WTC11 (cell line): ENCODE data around the gene CIBAR2. TPM values are rescaled to one million over a fixed set of nuclear protein-coding genes. Genes with fewer than 3 reads are reported as not detected.
A peak's percentile ranks its signal among the peaks of the same experiment; 100 is the strongest.

Experiments
- ATAC-seq: fragments of 200-7000 bp; cut with Tn5 transposase; 2 replicates; pipeline ENCODE4 v1.10.0; 2021; ENCODE audit warnings: mild to moderate bottlenecking, moderate library complexity
- CTCF ChIA-PET: fragments of 300-600 bp; sonication (Branson Sonifier 250); formaldehyde crosslinking; loops from one replicate; lab custom pipeline; 2021; ENCODE audit warnings: antibody characterized with exemption; lab: Charles Lee
- POLR2A ChIA-PET: fragments of 350-600 bp; sonication (Branson Sonifier 250); formaldehyde crosslinking; loops from one replicate; lab custom pipeline; 2021; ENCODE audit warnings: antibody characterized with exemption; lab: Charles Lee
- DNase-seq: peaks from one replicate; pipeline ENCODE4 v3.0.0; 2021; ENCODE audit warnings: low spot score
- H3K27ac Mint-ChIP-seq: 2 replicates; pipeline ENCODE4 v1.8.0; 2021; ENCODE audit warnings: mixed read lengths
- H3K27me3 Mint-ChIP-seq: 2 replicates; pipeline ENCODE4 v1.8.0; 2021; ENCODE audit warnings: low read depth, mild to moderate bottlenecking, moderate library complexity, mixed read lengths
- H3K36me3 Mint-ChIP-seq: 2 replicates; pipeline ENCODE4 v1.8.0; 2021; ENCODE audit warnings: mixed read lengths
- H3K4me1 Mint-ChIP-seq: 2 replicates; pipeline ENCODE4 v1.8.0; 2022; ENCODE audit warnings: mixed read lengths
- H3K4me3 Mint-ChIP-seq: 2 replicates; pipeline ENCODE4 v1.8.0; 2021; ENCODE audit warnings: mild to moderate bottlenecking, moderate library complexity, mixed read lengths
- H3K9me3 Mint-ChIP-seq: 2 replicates; pipeline ENCODE4 v1.8.0; 2021; ENCODE audit warnings: mixed read lengths
- ATF2 ChIP-seq: sonication (generic); formaldehyde crosslinking; IDR thresholded peaks from 2 replicates; pipeline ENCODE4 v1.8.1; 2022; ENCODE audit warnings: low read depth, missing genetic modification reagents, borderline replicate concordance
- ATF3 ChIP-seq: sonication (generic); formaldehyde crosslinking; conservative IDR thresholded peaks from 2 replicates; pipeline ENCODE4 v1.8.1; 2022; ENCODE audit warnings: mild to moderate bottlenecking, missing genetic modification reagents
- EMX1 ChIP-seq: fragments of 250-450 bp; sonication (Bioruptor Pico); IDR thresholded peaks from 2 replicates; pipeline ENCODE4 v1.8.0; 2021; ENCODE audit warnings: mild to moderate bottlenecking
- ESRRA ChIP-seq: sonication (generic); formaldehyde crosslinking; IDR thresholded peaks from 2 replicates; pipeline ENCODE4 v1.8.1; 2022; ENCODE audit warnings: mild to moderate bottlenecking, missing genetic modification reagents, borderline replicate concordance
- GABPB1 ChIP-seq: sonication (generic); formaldehyde crosslinking; IDR thresholded peaks from 2 replicates; pipeline ENCODE4 v1.8.1; 2023; ENCODE audit warnings: mild to moderate bottlenecking, missing genetic modification reagents
- HMGA2 ChIP-seq: fragments of 250-450 bp; sonication (Bioruptor Pico); IDR thresholded peaks from 2 replicates; pipeline ENCODE4 v1.4.0; 2021; ENCODE audit warnings: mild to moderate bottlenecking, moderate library complexity
- IRF2 ChIP-seq: sonication (generic); formaldehyde crosslinking; IDR thresholded peaks from 2 replicates; pipeline ENCODE4 v1.8.0; 2022; ENCODE audit warnings: low read depth, missing genetic modification reagents, borderline replicate concordance
- JUN ChIP-seq: sonication (generic); formaldehyde crosslinking; IDR thresholded peaks from 2 replicates; pipeline ENCODE4 v1.8.0; 2023; ENCODE audit warnings: mild to moderate bottlenecking, missing genetic modification reagents
- NFATC4 ChIP-seq: fragments of 250-450 bp; sonication (Bioruptor Pico); IDR thresholded peaks from 2 replicates; pipeline ENCODE4 v1.9.0; 2021; ENCODE audit warnings: mild to moderate bottlenecking
- NR1H2 ChIP-seq: sonication (generic); formaldehyde crosslinking; IDR thresholded peaks from 2 replicates; pipeline ENCODE4 v1.9.0; 2021; ENCODE audit warnings: mild to moderate bottlenecking, moderate library complexity, missing genetic modification reagents
- NR3C1 ChIP-seq: sonication (generic); formaldehyde crosslinking; conservative IDR thresholded peaks from 2 replicates; pipeline ENCODE4 v1.8.1; 2023; ENCODE audit warnings: low read depth, mild to moderate bottlenecking, missing genetic modification reagents
- PREB ChIP-seq: sonication (generic); formaldehyde crosslinking; IDR thresholded peaks from 2 replicates; pipeline ENCODE4 v1.8.1; 2022; ENCODE audit warnings: mild to moderate bottlenecking, missing genetic modification reagents, moderate library complexity, borderline replicate concordance
- PRRX2 ChIP-seq: fragments of 250-450 bp; sonication (Bioruptor Pico); IDR thresholded peaks from 2 replicates; pipeline ENCODE4 v1.8.0; 2021; ENCODE audit warnings: mild to moderate bottlenecking
- TCF7 ChIP-seq: sonication (generic); formaldehyde crosslinking; IDR thresholded peaks from 2 replicates; pipeline ENCODE4 v1.8.0; 2022; ENCODE audit warnings: mild to moderate bottlenecking, low read depth, missing genetic modification reagents, moderate library complexity
- USF1 ChIP-seq: sonication (generic); formaldehyde crosslinking; IDR thresholded peaks from 2 replicates; pipeline ENCODE4 v1.8.0; 2022; ENCODE audit warnings: mild to moderate bottlenecking, missing genetic modification reagents
- USF2 ChIP-seq: sonication (generic); formaldehyde crosslinking; IDR thresholded peaks from 2 replicates; pipeline ENCODE4 v1.8.1; 2023; ENCODE audit warnings: mild to moderate bottlenecking, missing genetic modification reagents, moderate library complexity
- ZNF232 ChIP-seq: sonication (generic); formaldehyde crosslinking; IDR thresholded peaks from 2 replicates; pipeline ENCODE4 v1.8.0; 2022; ENCODE audit warnings: mild to moderate bottlenecking, missing genetic modification reagents
- ZNF281 ChIP-seq: sonication (generic); formaldehyde crosslinking; IDR thresholded peaks from 2 replicates; pipeline ENCODE4 v1.8.0; 2023; ENCODE audit warnings: mild to moderate bottlenecking, missing genetic modification reagents
- ZNF317 ChIP-seq: sonication (generic); formaldehyde crosslinking; IDR thresholded peaks from 2 replicates; pipeline ENCODE4 v1.8.1; 2023; ENCODE audit warnings: low read depth, mild to moderate bottlenecking, moderate library complexity, missing genetic modification reagents, borderline replicate concordance
- ZNF423 ChIP-seq: fragments of 250-450 bp; sonication (Bioruptor Pico); IDR thresholded peaks from 2 replicates; pipeline ENCODE4 v2.1.2; 2022; ENCODE audit warnings: mild to moderate bottlenecking, moderate library complexity
- ZNF425 ChIP-seq: fragments of 250-450 bp; sonication (Bioruptor Pico); conservative IDR thresholded peaks from 2 replicates; pipeline ENCODE4 v1.9.0; 2021; ENCODE audit warnings: mild to moderate bottlenecking
- total RNA-seq: library from RNA; stranded (reverse); gene quantifications from 3 replicates; pipeline ENCODE4 v1.2.3, GENCODE V29; 2021

Gene CIBAR2
- total RNA-seq, 1 experiment from 2014 or later = not detected

- Mint-ChIP-seq H3K27me3 (no peaks in the 10 kb centered on the region; the same call in 1 of the 2 replicates), H3K4me1 (no peaks in the 10 kb centered on the region), H3K4me3 (no peak overlapping the region), H3K36me3 (no peaks in the 10 kb centered on the region), H3K9me3 (no peaks in the 10 kb centered on the region), H3K27ac (no peak overlapping the region)
- TF ChIP-seq NR3C1 (CRISPR knock-in tag) (no peak), ATF3 (CRISPR knock-in tag) (no peak), PREB (no peak), HMGA2 (CRISPR knock-in tag) (no peak), ZNF425 (CRISPR knock-in tag) (no peak), ZNF423 (CRISPR knock-in tag) (no peak)
- ChIA-PET POLR2A (no interaction called here), CTCF (interaction anchor here (1.1 to 4.8 kb wide), 8 partner anchors 10 to 386 kb away, joined by 3 to 42 read pairs (median 4); no protein-coding TSS in a partner anchor)
- ATAC-seq (no peak), DNase-seq (no peak)
These were observed 7.4 kb downstream of the CIBAR2 start for GRCh38 chr16:85104821-85105391.

- ChIA-PET POLR2A (no interaction called here), CTCF (interaction anchor here (0.6 to 4.8 kb wide), 10 partner anchors 11 to 387 kb away, joined by 3 to 42 read pairs (median 4); no protein-coding TSS in a partner anchor)
- H3K9me3 Mint-ChIP-seq = no peaks in the 10 kb centered on the region
- DNase-seq = no peak
- peak; percentile 84 for ATAC-seq
- no peak overlapping the region for H3K4me3 Mint-ChIP-seq
- no peaks in the 10 kb centered on the region; the same call in 1 of the 2 replicates for H3K27me3 Mint-ChIP-seq
- no peak overlapping the region for H3K27ac Mint-ChIP-seq
- H3K4me1 Mint-ChIP-seq = no peaks in the 10 kb centered on the region
- H3K36me3 Mint-ChIP-seq = no peaks in the 10 kb centered on the region
- TF ChIP-seq GABPB1 (no peak), ZNF281 (CRISPR knock-in tag) (no peak), ZNF232 (no peak), NR1H2 (CRISPR knock-in tag) (no peak), USF1 (CRISPR knock-in tag) (no peak), PRRX2 (CRISPR knock-in tag) (no peak), NR3C1 (CRISPR knock-in tag) (no peak), ZNF317 (CRISPR knock-in tag) (no peak), NFATC4 (CRISPR knock-in tag) (no peak), EMX1 (CRISPR knock-in tag) (no peak), ATF3 (CRISPR knock-in tag) (no peak), TCF7 (CRISPR knock-in tag) (no peak), ATF2 (no peak), ZNF423 (CRISPR knock-in tag) (no peak), IRF2 (CRISPR knock-in tag) (no peak), USF2 (CRISPR knock-in tag) (no peak), PREB (no peak), ESRRA (CRISPR knock-in tag) (no peak), JUN (CRISPR knock-in tag) (no peak)
These were observed 8.1 kb downstream of the CIBAR2 start for GRCh38 chr16:85104147-85104546.
